Measurements from ENCODE around the gene DNAJC3.
"Not testable (repeated sequence)": the region's sequence is repeated elsewhere in the genome, so short reads cannot be mapped to it uniquely, and the experiment has no call there.

DNAJC3 gene

GRCh38 chr13:95659500-95659899 is 17.4 kb upstream of the DNAJC3 start:
- no peak for DNase-seq
- in situ Hi-C loops (cut with HindIII; ENCODE audit: low pct_ligation_motif_present, low pct_unique_long_range_greater_than_20kb, low sequenced_read_pairs), result no loop called here

DNA sequence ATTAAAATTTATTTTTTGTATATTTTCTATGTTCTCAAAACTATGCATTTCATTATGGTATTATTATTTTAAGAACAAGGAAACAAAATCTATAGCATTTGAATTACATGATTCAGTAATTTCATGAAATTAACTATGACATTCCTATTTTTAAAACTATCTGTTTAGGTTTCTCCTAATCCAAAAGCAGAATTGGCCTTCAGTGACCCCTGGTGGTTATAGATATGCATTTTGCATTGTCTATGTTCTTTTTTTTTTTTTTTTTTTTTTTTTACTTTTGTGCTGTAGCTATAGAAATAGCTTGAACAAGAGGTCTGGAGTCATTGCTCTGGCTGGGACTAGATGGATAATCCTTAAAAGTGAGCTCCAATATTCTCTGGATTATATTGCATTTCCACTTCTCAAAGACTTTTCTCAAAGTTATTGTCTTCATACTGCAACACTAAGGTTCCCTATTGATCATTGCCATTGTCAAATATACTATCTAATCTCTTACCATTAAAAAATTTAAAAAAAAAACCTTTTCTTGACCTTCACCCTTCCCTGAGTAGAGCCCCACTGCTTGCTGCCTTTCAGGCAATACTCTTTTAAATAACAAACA is 15.9 kb upstream of the DNAJC3 start:
- DNase-seq, result peak; percentile 47
- in situ Hi-C loops (cut with HindIII; ENCODE audit: low pct_ligation_motif_present, low pct_unique_long_range_greater_than_20kb, low sequenced_read_pairs), result no loop called here

DNA sequence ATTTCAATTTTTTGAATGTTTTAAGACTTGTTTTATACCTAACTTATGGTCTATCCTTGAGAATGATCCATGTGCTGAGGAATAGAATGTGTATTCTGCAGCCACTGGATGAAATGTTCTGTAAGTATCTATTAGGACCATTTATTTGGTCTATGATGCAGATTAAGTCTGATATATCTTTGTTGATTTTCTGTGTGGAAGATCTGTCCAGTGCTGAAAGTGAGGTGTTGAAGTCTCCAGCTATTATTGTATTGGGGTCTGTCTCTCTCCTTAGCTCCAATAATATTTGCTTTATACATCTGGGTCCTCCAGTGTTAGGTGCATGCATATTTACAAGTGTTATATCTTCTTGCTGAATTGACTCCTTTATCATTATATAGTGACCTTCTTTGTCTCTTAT is 9.7 kb upstream of the DNAJC3 start:
- in situ Hi-C loops (cut with HindIII; ENCODE audit: low pct_ligation_motif_present, low pct_unique_long_range_greater_than_20kb, low sequenced_read_pairs); DNase-seq: not testable (repeated sequence)

DNA sequence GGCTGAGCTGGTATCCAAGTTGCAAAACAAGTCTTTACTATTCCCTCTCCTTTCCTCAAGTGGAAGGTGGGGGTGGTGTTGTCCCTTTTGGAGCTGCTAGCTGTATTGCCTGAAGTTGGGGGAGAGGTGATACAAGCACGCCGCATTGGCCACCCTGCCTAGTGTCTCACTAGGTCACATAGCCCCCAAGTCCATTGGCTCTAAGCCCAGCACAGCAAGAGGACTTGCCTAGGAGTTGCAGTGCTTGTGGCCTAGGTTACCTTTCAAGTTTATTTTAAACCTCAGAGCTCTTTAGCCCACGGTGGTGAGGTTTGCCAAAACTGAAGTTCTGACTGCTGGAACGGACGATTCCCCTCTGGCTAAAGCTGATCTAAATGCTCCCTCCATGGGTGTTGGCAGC is 5.3 kb upstream of the DNAJC3 start:
- in situ Hi-C loops (cut with HindIII; ENCODE audit: low pct_ligation_motif_present, low pct_unique_long_range_greater_than_20kb, low sequenced_read_pairs), result no loop called here

GRCh38 chr13:95676105-95676761 is 706 bp upstream of the DNAJC3 start:
- in situ Hi-C loops (cut with HindIII; ENCODE audit: low pct_ligation_motif_present, low pct_unique_long_range_greater_than_20kb, low sequenced_read_pairs), result no loop called here
- DNase-seq, result peak; percentile 48

More for the DNA sequence above, 5.3 kb upstream of the DNAJC3 start:
- no peak for DNase-seq

DNA sequence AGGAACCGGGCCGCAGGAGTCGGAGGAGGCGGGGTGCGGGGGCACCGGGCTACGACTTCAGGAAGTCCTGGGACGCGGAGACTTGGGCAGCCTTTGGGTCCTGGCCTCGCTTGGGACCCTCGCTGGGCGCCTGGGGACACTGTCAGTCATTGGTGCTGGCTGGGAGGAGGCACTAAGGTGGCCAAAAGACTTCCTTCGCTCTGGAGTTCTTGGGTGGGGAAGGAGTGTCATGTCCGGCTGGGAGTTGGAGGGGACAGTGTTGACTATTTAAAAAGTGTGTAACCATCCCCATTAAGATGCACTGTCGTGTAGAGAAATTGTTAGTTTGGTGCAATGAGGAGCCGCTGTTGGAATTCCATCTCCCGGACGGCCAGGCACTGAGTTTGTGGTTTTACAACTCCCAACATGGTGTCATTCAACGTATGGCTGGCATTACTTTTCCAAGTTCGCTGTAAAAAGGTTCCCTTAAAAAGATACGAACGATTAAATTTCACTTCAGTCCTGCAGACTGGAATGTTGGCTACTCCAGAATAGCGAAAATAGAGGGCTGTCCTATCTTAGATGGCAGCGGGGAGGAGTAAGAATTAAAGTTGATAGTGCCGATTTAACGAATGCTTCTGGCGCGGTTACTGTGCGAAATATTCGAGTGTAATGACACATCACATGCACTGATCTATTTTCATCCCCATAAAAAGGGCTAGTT is 776 bp downstream of the DNAJC3 start:
- DNase-seq, result peak; percentile 20
- in situ Hi-C loops (cut with HindIII; ENCODE audit: low pct_ligation_motif_present, low pct_unique_long_range_greater_than_20kb, low sequenced_read_pairs), result no loop called here

DNA sequence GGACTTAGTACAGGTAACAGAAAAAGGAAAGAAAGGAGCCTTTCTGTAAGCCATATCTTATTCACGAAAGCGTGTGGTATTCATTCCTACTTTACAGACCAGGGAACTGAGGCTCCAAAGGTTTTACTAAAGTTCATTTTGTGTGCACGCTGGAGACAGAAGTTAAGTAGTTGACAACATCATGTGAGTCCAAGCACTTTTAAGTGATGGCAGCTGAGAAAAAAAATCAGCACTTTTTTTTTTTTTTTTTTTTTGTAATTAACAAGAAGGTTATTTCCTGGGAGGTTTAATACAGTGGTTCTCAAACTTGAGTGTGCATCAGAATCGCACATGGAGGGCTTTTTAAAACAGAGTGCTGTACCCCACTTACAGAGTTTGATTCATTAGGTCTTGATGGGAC is 2.0 kb downstream of the DNAJC3 start:
- DNase-seq, result no peak
- in situ Hi-C loops (cut with HindIII; ENCODE audit: low pct_ligation_motif_present, low pct_unique_long_range_greater_than_20kb, low sequenced_read_pairs), result no loop called here

DNA sequence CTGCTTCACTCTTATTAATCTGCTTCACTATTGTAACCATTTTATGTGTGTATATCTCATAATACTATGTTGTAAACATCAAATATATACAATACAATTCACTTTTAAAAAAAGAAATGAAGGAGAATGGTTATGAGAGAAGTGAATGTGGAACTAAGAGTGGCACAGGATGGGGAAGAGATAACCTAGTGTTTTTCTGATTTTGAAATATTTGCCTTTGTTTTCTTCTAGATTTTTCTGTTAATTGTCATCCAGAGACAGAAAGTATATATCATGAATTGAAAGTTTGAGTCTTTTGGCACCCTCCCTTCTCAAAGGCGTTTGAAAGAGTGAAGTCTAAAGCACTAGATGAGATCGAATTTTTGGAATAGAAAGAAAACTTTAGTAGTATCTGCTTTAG is 2.8 kb downstream of the DNAJC3 start:
- no peak for DNase-seq
- in situ Hi-C loops (cut with HindIII; ENCODE audit: low pct_ligation_motif_present, low pct_unique_long_range_greater_than_20kb, low sequenced_read_pairs), result no loop called here

- DNase-seq, result no peak
- in situ Hi-C loops (cut with HindIII; ENCODE audit: low pct_ligation_motif_present, low pct_unique_long_range_greater_than_20kb, low sequenced_read_pairs), result no loop called here
These were observed 7.5 kb downstream of the DNAJC3 start for GRCh38 chr13:95684418-95684817.

GRCh38 chr13:95684960-95685359 is 8.0 kb downstream of the DNAJC3 start:
- in situ Hi-C loops (cut with HindIII; ENCODE audit: low pct_ligation_motif_present, low pct_unique_long_range_greater_than_20kb, low sequenced_read_pairs); DNase-seq: not testable (repeated sequence)

GRCh38 chr13:95689582-95689926 is 12.6 kb downstream of the DNAJC3 start:
- no peak for DNase-seq
- in situ Hi-C loops (cut with HindIII; ENCODE audit: low pct_ligation_motif_present, low pct_unique_long_range_greater_than_20kb, low sequenced_read_pairs), result no loop called here

- DNase-seq; in situ Hi-C loops (cut with HindIII; ENCODE audit: low pct_ligation_motif_present, low pct_unique_long_range_greater_than_20kb, low sequenced_read_pairs): not testable (repeated sequence)
These were observed 14.0 kb downstream of the DNAJC3 start for GRCh38 chr13:95690986-95691385.

DNA sequence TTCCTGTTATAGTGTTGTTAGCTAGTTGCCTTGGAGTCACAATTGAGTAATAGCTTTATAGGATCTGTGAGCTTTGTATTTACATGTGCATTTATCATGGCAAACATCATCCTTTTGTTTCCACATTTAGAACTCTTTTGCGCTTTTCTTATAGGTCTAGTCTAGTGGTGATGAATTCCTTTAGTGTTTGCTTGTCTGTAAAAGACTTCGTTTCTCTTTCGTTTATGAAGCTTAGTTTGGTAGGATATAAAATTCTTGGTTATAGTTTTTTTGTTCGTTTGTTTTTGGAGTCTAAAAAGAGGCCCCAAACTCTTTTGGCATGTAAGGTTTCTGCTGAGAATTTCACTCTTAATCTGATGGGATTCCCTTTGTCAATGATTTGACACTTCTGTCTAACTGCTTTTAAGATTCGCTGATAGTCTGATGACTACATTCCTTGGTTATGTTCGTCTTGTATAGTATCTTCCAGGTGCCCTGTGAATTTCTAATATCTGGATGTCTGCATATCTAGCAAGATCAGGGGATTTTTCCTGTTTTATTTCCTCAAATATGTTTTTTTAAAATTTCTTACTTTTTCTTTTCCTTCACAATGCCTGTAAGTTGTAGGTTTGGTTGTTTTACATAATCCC is 20.2 kb downstream of the DNAJC3 start:
- in situ Hi-C loops (cut with HindIII; ENCODE audit: low pct_ligation_motif_present, low pct_unique_long_range_greater_than_20kb, low sequenced_read_pairs), result no loop called here
- no peak for DNase-seq

- peak; percentile 15 for DNase-seq
- in situ Hi-C loops (cut with HindIII; ENCODE audit: low pct_ligation_motif_present, low pct_unique_long_range_greater_than_20kb, low sequenced_read_pairs), result no loop called here
These were observed 21.3 kb downstream of the DNAJC3 start for GRCh38 chr13:95698047-95698749.

DNA sequence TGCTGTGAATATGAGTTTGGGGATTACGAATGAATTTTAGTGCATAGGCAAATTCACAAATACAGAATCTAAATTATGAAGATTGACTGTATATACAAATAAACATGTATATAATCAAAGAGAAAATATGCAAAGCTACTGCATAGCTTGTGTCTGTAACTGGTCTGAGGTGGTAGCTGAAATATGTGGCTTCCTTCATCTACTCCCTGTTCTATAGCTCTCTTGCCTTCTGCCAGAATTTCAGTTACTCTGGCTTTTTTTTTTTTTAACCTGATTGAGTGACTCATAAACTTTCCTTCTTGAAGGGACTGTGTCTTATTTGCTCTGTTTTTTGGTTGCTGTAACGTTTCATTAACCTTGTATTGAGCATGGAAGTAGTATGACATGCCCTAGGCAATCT is 26.6 kb downstream of the DNAJC3 start:
- no peak for DNase-seq
- in situ Hi-C loops (cut with HindIII; ENCODE audit: low pct_ligation_motif_present, low pct_unique_long_range_greater_than_20kb, low sequenced_read_pairs), result no loop called here

- peak; percentile 13 for DNase-seq
These were observed 27.6 kb downstream of the DNAJC3 start for GRCh38 chr13:95704510-95704909.

GRCh38 chr13:95706356-95706755 is 29.4 kb downstream of the DNAJC3 start:
- in situ Hi-C loops (cut with HindIII; ENCODE audit: low pct_ligation_motif_present, low pct_unique_long_range_greater_than_20kb, low sequenced_read_pairs), result no loop called here
- DNase-seq, result no peak

More at GRCh38 chr13:95704510-95704909, 27.6 kb downstream of the DNAJC3 start:
- in situ Hi-C loops (cut with HindIII; ENCODE audit: low pct_ligation_motif_present, low pct_unique_long_range_greater_than_20kb, low sequenced_read_pairs), result no loop called here

GRCh38 chr13:95707035-95707434 is 30.1 kb downstream of the DNAJC3 start:
- in situ Hi-C loops (cut with HindIII; ENCODE audit: low pct_ligation_motif_present, low pct_unique_long_range_greater_than_20kb, low sequenced_read_pairs), result no loop called here
- DNase-seq, result no peak

Data from ACHN (cell line).